LNCAP (cell line): ENCODE data around the gene STARD9.

Experiments used
- TF ChIP-seq, protein P1 (sequence below): fragments of 450-650 bp; IDR thresholded peaks from 2 replicates; pipeline ENCODE4 v1.5.1; 2017; ENCODE audit warnings: mild to moderate bottlenecking

STARD9 gene

DNA sequence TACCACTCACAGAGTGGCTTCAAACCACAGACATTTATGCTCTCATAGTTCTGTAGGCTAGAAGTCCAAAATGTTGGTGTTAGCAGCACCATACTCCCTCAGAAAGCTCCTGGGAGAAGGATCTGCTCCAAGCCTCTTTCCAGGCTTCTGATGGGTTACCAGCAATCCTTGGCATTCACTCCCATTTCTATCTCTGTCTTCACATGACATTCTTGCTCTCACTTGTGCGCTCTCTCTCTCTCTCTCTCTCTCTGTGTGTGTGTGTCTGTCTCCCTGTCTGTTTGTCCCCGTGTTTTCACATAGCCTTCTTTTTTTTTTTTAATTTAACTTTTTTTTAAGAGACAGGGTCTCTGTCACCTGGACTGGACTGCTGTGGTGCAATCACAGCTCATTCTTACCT is 135.3 kb downstream of the STARD9 start:
- TF ChIP-seq, protein P1, sequence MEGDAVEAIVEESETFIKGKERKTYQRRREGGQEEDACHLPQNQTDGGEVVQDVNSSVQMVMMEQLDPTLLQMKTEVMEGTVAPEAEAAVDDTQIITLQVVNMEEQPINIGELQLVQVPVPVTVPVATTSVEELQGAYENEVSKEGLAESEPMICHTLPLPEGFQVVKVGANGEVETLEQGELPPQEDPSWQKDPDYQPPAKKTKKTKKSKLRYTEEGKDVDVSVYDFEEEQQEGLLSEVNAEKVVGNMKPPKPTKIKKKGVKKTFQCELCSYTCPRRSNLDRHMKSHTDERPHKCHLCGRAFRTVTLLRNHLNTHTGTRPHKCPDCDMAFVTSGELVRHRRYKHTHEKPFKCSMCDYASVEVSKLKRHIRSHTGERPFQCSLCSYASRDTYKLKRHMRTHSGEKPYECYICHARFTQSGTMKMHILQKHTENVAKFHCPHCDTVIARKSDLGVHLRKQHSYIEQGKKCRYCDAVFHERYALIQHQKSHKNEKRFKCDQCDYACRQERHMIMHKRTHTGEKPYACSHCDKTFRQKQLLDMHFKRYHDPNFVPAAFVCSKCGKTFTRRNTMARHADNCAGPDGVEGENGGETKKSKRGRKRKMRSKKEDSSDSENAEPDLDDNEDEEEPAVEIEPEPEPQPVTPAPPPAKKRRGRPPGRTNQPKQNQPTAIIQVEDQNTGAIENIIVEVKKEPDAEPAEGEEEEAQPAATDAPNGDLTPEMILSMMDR, result no peak

DNA sequence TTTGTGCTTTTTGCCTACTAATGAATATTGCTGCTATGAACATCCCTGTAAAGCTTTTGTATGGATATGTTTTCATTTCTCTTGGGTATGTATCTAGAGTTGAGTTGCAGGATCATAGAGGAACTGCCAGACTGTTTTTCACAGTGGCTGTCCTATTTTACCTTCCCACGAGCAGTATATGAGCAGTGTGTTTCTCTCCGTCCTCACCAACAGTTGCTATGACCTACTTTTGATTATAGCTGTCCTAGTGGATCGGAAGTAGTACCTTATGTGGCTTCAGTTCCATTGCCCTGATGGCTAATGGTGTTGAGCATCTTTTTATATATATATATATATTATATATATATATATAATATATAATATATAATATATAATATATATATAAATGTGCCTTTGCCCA is 136.3 kb downstream of the STARD9 start:
- TF ChIP-seq, protein P1, result no peak

DNA sequence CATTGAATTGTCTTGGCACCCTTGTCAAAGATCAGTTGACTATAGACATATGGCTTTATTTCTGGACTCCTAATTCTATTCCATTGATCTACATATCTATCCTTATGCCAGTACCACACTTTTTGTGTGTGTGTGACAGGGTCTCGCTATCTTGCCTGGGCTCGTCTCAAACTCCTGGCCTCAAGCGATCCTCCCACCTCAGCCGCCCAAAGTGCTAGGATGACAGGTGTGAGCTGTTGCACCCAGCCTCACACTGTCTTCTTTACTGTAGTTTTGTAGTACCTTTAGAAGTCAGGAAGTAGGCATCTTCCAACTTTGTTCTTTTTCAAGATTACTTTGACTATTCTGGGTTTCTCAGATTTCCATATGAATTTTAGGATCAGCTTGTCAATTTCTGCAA is 137.2 kb downstream of the STARD9 start:
- TF ChIP-seq, protein P1, result no peak

DNA sequence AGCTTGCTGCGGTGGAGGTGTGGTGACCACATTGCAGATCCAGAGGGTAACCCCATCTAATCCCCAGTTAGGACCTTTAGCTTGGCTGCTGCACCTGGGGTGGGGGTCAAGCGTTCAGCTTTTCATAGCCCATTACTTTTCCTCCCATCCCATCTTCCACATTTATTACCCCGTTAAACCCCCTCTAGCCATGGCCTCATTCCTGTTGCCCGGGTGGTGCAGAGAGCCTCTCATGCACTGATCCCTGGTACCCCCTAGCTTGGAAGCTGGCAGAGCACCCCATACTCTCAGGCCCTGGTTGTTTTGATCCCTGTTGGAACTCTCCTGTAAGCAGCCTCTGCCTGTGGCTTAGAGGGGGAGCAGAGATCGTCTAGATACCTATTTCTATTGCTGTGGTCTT is 140.7 kb downstream of the STARD9 start:
- TF ChIP-seq, protein P1, result no peak

DNA sequence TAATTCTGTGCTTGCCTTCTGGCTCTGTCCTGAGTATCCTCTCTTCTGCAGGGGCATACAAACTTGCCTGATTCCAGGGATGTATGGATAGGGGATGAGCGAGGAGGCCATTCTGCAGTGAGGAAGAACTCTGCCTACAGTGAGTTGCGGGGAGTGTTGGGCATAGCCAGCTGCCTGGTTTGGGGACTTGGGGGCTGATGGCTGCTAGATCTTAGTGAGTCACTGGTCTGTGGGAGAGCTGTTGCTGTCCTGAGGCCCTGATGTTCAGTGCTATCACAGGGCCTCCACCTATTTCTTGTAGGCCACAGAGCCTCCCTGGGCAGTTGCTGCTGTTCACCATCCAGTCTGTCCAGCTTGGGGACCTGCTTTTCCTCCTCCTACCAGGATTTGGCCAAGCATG is 141.2 kb downstream of the STARD9 start:
- TF ChIP-seq, protein P1, result no peak

DNA sequence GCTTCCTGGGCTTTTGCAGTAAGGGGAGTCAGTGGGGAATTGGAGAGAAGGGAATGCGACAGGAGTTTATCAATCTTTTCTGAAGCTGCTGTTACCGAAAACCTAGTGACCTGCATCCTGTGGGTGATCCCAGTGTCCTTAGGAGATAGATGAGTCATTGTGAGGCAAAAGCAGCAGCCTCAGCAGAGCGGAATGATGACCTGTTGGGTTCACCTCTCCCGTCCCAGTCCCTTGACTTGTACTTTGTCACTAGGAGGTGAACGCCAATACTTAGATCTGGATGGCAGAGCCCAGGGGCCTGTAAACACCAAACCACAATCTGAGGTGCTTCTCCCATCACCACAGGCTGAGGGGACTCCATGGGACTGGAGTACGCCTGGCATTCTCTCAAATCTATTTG is 143.6 kb downstream of the STARD9 start:
- TF ChIP-seq, protein P1, result no peak

DNA sequence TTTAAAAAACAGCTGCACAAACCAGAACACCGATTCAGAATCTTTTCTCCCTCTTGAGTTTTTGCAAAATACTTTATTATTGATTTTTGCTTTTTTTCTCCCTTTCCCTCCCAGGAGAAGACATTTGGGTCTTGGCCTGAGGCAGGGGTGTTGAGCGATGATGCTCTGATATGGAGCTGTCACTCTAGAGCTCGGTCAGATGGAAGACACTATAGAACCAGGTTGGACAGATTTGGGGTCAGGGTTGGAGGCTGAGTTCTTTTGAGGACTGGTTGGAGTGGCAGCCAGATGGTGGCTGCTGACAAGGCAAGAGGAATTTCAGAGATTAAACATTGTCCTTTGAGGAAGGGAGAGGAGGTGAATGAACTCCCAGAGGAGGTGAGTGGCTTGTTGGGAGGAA is 144.7 kb downstream of the STARD9 start:
- TF ChIP-seq, protein P1, result no peak

DNA sequence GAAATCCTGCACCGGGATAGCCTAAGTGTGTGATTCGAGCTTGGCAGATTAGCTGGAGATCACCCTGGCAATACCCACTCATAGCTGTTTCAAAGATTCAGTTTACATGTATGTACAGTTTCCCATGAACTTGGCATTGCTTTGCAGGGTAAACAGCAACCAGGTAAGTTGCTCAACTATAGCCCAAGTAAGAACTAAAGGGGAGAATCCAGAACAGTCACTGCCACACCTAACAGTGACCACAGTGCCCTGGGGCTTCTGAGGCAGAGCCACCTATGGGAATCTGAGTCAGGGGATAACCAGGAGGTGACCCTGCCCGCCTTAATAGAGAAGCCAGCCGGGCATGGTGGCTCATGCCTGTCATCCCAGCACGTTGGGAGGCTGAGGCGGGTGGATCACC is 145.6 kb downstream of the STARD9 start:
- TF ChIP-seq, protein P1, result no peak
